ENCODE data around the gene ARHGAP10.

The ARHGAP10 gene

GRCh38 chr4:147741190-147741788, 9.4 kb downstream of the ARHGAP10 start:
- no peaks in the 10 kb centered on the region; the same call in 1 of the 2 replicates for H3K4me1 ChIP-seq
- no peak overlapping the region for H3K4me3 ChIP-seq (ENCODE audit: low read depth, low read length)
- H3K27me3 ChIP-seq: no peaks in the 10 kb centered on the region
- no peak for TF ChIP-seq CTCF (IDR thresholded peaks at IDR 0.05; ENCODE audit: low read depth, low read length)
- H3K36me3 ChIP-seq: no peaks in the 10 kb centered on the region
- H3K9me3 ChIP-seq: no peaks in the 10 kb centered on the region
- no peak for DNase-seq

- no peaks in the 10 kb centered on the region for H3K27me3 ChIP-seq
- no peak for DNase-seq
- no peaks in the 10 kb centered on the region for H3K36me3 ChIP-seq
- no peaks in the 10 kb centered on the region for H3K9me3 ChIP-seq
- H3K4me3 ChIP-seq (ENCODE audit: low read depth, low read length): no peak overlapping the region
- no peak for TF ChIP-seq CTCF (IDR thresholded peaks at IDR 0.05; ENCODE audit: low read depth, low read length)
- no peaks in the 10 kb centered on the region; the same call in 1 of the 2 replicates for H3K4me1 ChIP-seq
These were observed 16.0 kb downstream of the ARHGAP10 start for GRCh38 chr4:147747787-147748454.

GRCh38 chr4:147749811-147750321, 18.0 kb downstream of the ARHGAP10 start:
- DNase-seq: no peak
- Histone ChIP-seq H3K36me3 (no peaks in the 10 kb centered on the region), H3K27me3 (no peaks in the 10 kb centered on the region), H3K4me1 (no peaks in the 10 kb centered on the region; the same call in 1 of the 2 replicates), H3K4me3 (ENCODE audit: low read depth, low read length) (no peak overlapping the region), H3K9me3 (no peaks in the 10 kb centered on the region)
- TF ChIP-seq CTCF (IDR thresholded peaks at IDR 0.05; ENCODE audit: low read depth, low read length): no peak

GRCh38 chr4:147753047-147753446, 21.2 kb downstream of the ARHGAP10 start:
- DNase-seq: no peak
- H3K36me3 ChIP-seq: no peaks in the 10 kb centered on the region
- no peak for TF ChIP-seq CTCF (IDR thresholded peaks at IDR 0.05; ENCODE audit: low read depth, low read length)
- no peaks in the 10 kb centered on the region for H3K9me3 ChIP-seq
- H3K27me3 ChIP-seq: no peaks in the 10 kb centered on the region
- no peaks in the 10 kb centered on the region; the same call in 1 of the 2 replicates for H3K4me1 ChIP-seq
- H3K4me3 ChIP-seq (ENCODE audit: low read depth, low read length): no peak overlapping the region

- Histone ChIP-seq H3K36me3 (no peaks in the 10 kb centered on the region), H3K4me3 (ENCODE audit: low read depth, low read length) (no peak overlapping the region), H3K4me1 (peaks cover under 1% of the 10 kb centered on the region; the same call in 1 of the 2 replicates), H3K27me3 (no peaks in the 10 kb centered on the region), H3K9me3 (no peaks in the 10 kb centered on the region)
- no peak for TF ChIP-seq CTCF (IDR thresholded peaks at IDR 0.05; ENCODE audit: low read depth, low read length)
- DNase-seq: no peak
These were observed 22.2 kb downstream of the ARHGAP10 start for GRCh38 chr4:147754037-147754445.
